HUES6 (cell line): Measurements from ENCODE around the gene GDF15.

ENCODE experiments used
- H3K27ac ChIP-seq: 2 replicates; pipeline ENCODE4 v1.7.0; 2013; ENCODE audit warnings: low read depth, mild to moderate bottlenecking, low read length, inconsistent platforms
- H3K27me3 ChIP-seq: 2 replicates; pipeline ENCODE4 v1.6.1; 2013; ENCODE audit warnings: low read length; ENCODE audit not compliant: control insufficient read depth, insufficient read depth
- H3K36me3 ChIP-seq: 2 replicates; pipeline ENCODE4 v1.6.1; 2013; ENCODE audit warnings: low read length; ENCODE audit not compliant: control insufficient read depth, insufficient read depth
- H3K4me1 ChIP-seq: 2 replicates; pipeline ENCODE4 v1.6.1; 2013; ENCODE audit warnings: low read length; ENCODE audit not compliant: control insufficient read depth, insufficient read depth
- H3K4me3 ChIP-seq: 2 replicates; pipeline ENCODE4 v1.5.1; 2013; ENCODE audit warnings: low read depth, low read length
- H3K9ac ChIP-seq: one replicate; pipeline ENCODE4 v1.6.1; 2013; ENCODE audit warnings: mild to moderate bottlenecking, low read length
- H3K9me3 ChIP-seq: 2 replicates; pipeline ENCODE4 v1.6.1; 2013; ENCODE audit warnings: low read depth, low read length; ENCODE audit not compliant: control insufficient read depth, insufficient read depth

The GDF15 gene

GRCh38 chr19:18412610-18413239 is 26.8 kb downstream of the GDF15 start:
- no peak overlapping the region for H3K27ac ChIP-seq
- no peaks in the 10 kb centered on the region for H3K36me3 ChIP-seq
- no peaks in the 10 kb centered on the region for H3K9me3 ChIP-seq
- no peak overlapping the region for H3K4me3 ChIP-seq
- no peak overlapping the region for H3K9ac ChIP-seq
- H3K27me3 ChIP-seq = no peaks in the 10 kb centered on the region; the same call in 1 of the 2 replicates
- H3K4me1 ChIP-seq = peaks cover 27% of the 10 kb centered on the region; the same call in 1 of the 2 replicates

- Histone ChIP-seq H3K4me1 (peaks cover 40% of the 10 kb centered on the region), H3K27me3 (peaks cover 13% of the 10 kb centered on the region), H3K9me3 (no peaks in the 10 kb centered on the region), H3K27ac (no peak overlapping the region), H3K4me3 (no peak overlapping the region), H3K9ac (no peak overlapping the region), H3K36me3 (no peaks in the 10 kb centered on the region)
These were observed 28.7 kb downstream of the GDF15 start for GRCh38 chr19:18414504-18415177.

GRCh38 chr19:18415178-18415867 is 29.4 kb downstream of the GDF15 start:
- H3K4me3 ChIP-seq = no peak overlapping the region
- H3K9ac ChIP-seq = no peak overlapping the region
- no peaks in the 10 kb centered on the region for H3K36me3 ChIP-seq
- no peak overlapping the region for H3K27ac ChIP-seq
- H3K9me3 ChIP-seq = no peaks in the 10 kb centered on the region
- H3K4me1 ChIP-seq = peaks cover 40% of the 10 kb centered on the region
- H3K27me3 ChIP-seq = peaks cover 19% of the 10 kb centered on the region

- peaks cover 40% of the 10 kb centered on the region for H3K4me1 ChIP-seq
- H3K27ac ChIP-seq = peak overlapping the region; percentile 86
- H3K9me3 ChIP-seq = no peaks in the 10 kb centered on the region
- peaks cover 28% of the 10 kb centered on the region for H3K27me3 ChIP-seq
- H3K9ac ChIP-seq = peak overlapping the region; percentile 82
- no peaks in the 10 kb centered on the region for H3K36me3 ChIP-seq
- H3K4me3 ChIP-seq = peak overlapping the region; percentile 70
These were observed 30.9 kb downstream of the GDF15 start for GRCh38 chr19:18416778-18417249.

GRCh38 chr19:18417250-18418028 is 31.5 kb downstream of the GDF15 start:
- Histone ChIP-seq H3K36me3 (no peaks in the 10 kb centered on the region), H3K9ac (peak overlapping the region; percentile 69), H3K27ac (peak overlapping the region; percentile 86; the same call in 1 of the 2 replicates), H3K4me1 (peaks cover 40% of the 10 kb centered on the region), H3K27me3 (peaks cover 28% of the 10 kb centered on the region), H3K4me3 (peak overlapping the region; percentile 70), H3K9me3 (no peaks in the 10 kb centered on the region)

GRCh38 chr19:18418029-18418482 is 32.1 kb downstream of the GDF15 start:
- Histone ChIP-seq H3K9ac (no peak overlapping the region), H3K4me1 (peaks cover 40% of the 10 kb centered on the region), H3K27me3 (peaks cover 28% of the 10 kb centered on the region), H3K27ac (no peak overlapping the region), H3K4me3 (peak overlapping the region; percentile 54), H3K36me3 (no peaks in the 10 kb centered on the region), H3K9me3 (no peaks in the 10 kb centered on the region)

GRCh38 chr19:18418483-18419194 is 32.7 kb downstream of the GDF15 start:
- peak overlapping the region; percentile 31 for H3K9ac ChIP-seq
- no peaks in the 10 kb centered on the region for H3K9me3 ChIP-seq
- H3K4me1 ChIP-seq = peaks cover 40% of the 10 kb centered on the region
- no peaks in the 10 kb centered on the region for H3K36me3 ChIP-seq
- no peak overlapping the region for H3K27ac ChIP-seq
- peak overlapping the region; percentile 54 for H3K4me3 ChIP-seq
- peaks cover 28% of the 10 kb centered on the region for H3K27me3 ChIP-seq

- Histone ChIP-seq H3K4me3 (peak within 1 kb of the TSS; percentile 54), H3K27me3 (peaks cover 28% of the 10 kb centered on the region), H3K27ac (no peak within 1 kb of the TSS), H3K4me1 (peaks cover 43% of the 10 kb centered on the region), H3K36me3 (no peaks in the 10 kb centered on the region), H3K9me3 (no peaks in the 10 kb centered on the region), H3K9ac (peak within 1 kb of the TSS; percentile 67)
These were observed 33.3 kb downstream of the GDF15 start, which contains the start of gene SSBP4 for GRCh38 chr19:18419195-18419698. SSBP4 (plus strand) TSS chr19:18419398; CDS start chr19:18419649, 251 bp downstream.

GRCh38 chr19:18419699-18420460 is 33.9 kb downstream of the GDF15 start:
- peak overlapping the region; percentile 67 for H3K9ac ChIP-seq
- peak overlapping the region; percentile 54 for H3K4me3 ChIP-seq
- H3K9me3 ChIP-seq = no peaks in the 10 kb centered on the region
- peaks cover 38% of the 10 kb centered on the region for H3K4me1 ChIP-seq
- H3K36me3 ChIP-seq = no peaks in the 10 kb centered on the region
- H3K27ac ChIP-seq = no peak overlapping the region
- peaks cover 28% of the 10 kb centered on the region for H3K27me3 ChIP-seq
